Endodermal cell (in vitro differentiated cells): ENCODE data around the gene CLCF1. TPM values are rescaled to one million over a fixed set of nuclear protein-coding genes. Genes with fewer than 3 reads are reported as not detected.

ENCODE experiments used
- DNase-seq: peaks from one replicate; pipeline ENCODE4 v3.0.0-alpha.2; 2017
- H3K27ac ChIP-seq: 2 replicates; pipeline ENCODE4 v1.5.1; 2013; ENCODE audit warnings: mild to moderate bottlenecking, low read depth, low read length, moderate library complexity
- H3K27me3 ChIP-seq: 2 replicates; pipeline ENCODE4 v1.6.1; 2013; ENCODE audit warnings: mild to moderate bottlenecking, low read length, moderate library complexity; ENCODE audit not compliant: insufficient read depth, control insufficient read depth, poor library complexity, severe bottlenecking
- H3K36me3 ChIP-seq: 2 replicates; pipeline ENCODE4 v1.7.0; 2013; ENCODE audit warnings: mild to moderate bottlenecking, low read length, moderate library complexity; ENCODE audit not compliant: control insufficient read depth, insufficient read depth
- H3K4me1 ChIP-seq: one replicate; pipeline ENCODE4 v1.7.0; 2013; ENCODE audit warnings: low read length; ENCODE audit not compliant: control insufficient read depth, insufficient read depth
- H3K4me3 ChIP-seq: 2 replicates; pipeline ENCODE4 v1.5.1; 2013; ENCODE audit warnings: mild to moderate bottlenecking, low read length, moderate library complexity
- H3K9ac ChIP-seq: 2 replicates; pipeline ENCODE4 v1.6.1; 2013; ENCODE audit warnings: mild to moderate bottlenecking, low read length, moderate library complexity; ENCODE audit not compliant: poor library complexity, severe bottlenecking; ENCODE audit errors: extremely low read depth
- H3K9me3 ChIP-seq: 2 replicates; pipeline ENCODE4 v1.6.1; 2013; ENCODE audit warnings: mild to moderate bottlenecking, low read length, moderate library complexity; ENCODE audit not compliant: control insufficient read depth
- H3K27ac Mint-ChIP-seq: 2 replicates; pipeline ENCODE4 v1.8.0; 2020; ENCODE audit warnings: mixed read lengths
- H3K27me3 Mint-ChIP-seq: 2 replicates; pipeline ENCODE4 v1.8.0; 2021; ENCODE audit warnings: mild to moderate bottlenecking, mixed read lengths; ENCODE audit not compliant: insufficient read depth
- H3K36me3 Mint-ChIP-seq: 2 replicates; pipeline ENCODE4 v1.8.0; 2020; ENCODE audit warnings: low read depth, mixed read lengths
- H3K4me1 Mint-ChIP-seq: 2 replicates; pipeline ENCODE4 v1.8.0; 2020; ENCODE audit warnings: mixed read lengths
- H3K4me3 Mint-ChIP-seq: 2 replicates; pipeline ENCODE4 v1.8.0; 2020; ENCODE audit warnings: mild to moderate bottlenecking, moderate library complexity, mixed read lengths
- H3K9me3 Mint-ChIP-seq: 2 replicates; pipeline ENCODE4 v1.8.0; 2020; ENCODE audit warnings: mild to moderate bottlenecking, mixed read lengths
- CTCF ChIP-seq: fragments of 200-600 bp; sonication (generic); conservative IDR thresholded peaks from 2 replicates; pipeline ENCODE4 v1.5.0; 2021; ENCODE audit warnings: antibody characterized with exemption, mild to moderate bottlenecking
- WGBS, 2 experiments: methylation state at CpG; one replicate each; pipeline versions ENCODE4 v1.1.5 to v1.1.7; 2013; ENCODE audit warnings: missing lambda C conversion rate in 2 of 2, mixed read lengths in 1 of 2; ENCODE audit not compliant: insufficient coverage in 1 of 2, insufficient read length in 1 of 2; 5-methylcytosine and 5-hydroxymethylcytosine counted together
- total RNA-seq, 2 donors: library from RNA; stranded (reverse); fragmentation: NEBNext Ultra II Directional in 1 of 2; extraction: Animal tissue kit (Norgen Biotek cat#: 25700) in 1 of 2; gene quantifications; 2 replicates in 1 of 2; 3 replicates in 1 of 2; pipeline ENCODE4 v1.2.1, GENCODE V29; 2021

The CLCF1 gene
- total RNA-seq, 2 donors from 2014 or later = 3.6 to 4.8 TPM

- Mint-ChIP-seq H3K27ac (no peak overlapping the region), H3K27me3 (peaks cover 25% of the 10 kb centered on the region), H3K9me3 (no peaks in the 10 kb centered on the region), H3K4me3 (no peak overlapping the region), H3K4me1 (peaks cover 11% of the 10 kb centered on the region), H3K36me3 (no peaks in the 10 kb centered on the region)
- WGBS, 2 experiments = 61 to 75% methylated on average over 5 to 13 of the region's 13 CpGs
- TF ChIP-seq CTCF = no peak
- H3K9me3 ChIP-seq = no peaks in the 10 kb centered on the region
- DNase-seq = peak; percentile 94
- H3K4me3 ChIP-seq = no peak overlapping the region
- H3K9ac ChIP-seq = no peak overlapping the region
- peaks cover 4% of the 10 kb centered on the region for H3K27me3 ChIP-seq
- no peaks in the 10 kb centered on the region for H3K36me3 ChIP-seq
- no peak overlapping the region for H3K27ac ChIP-seq
- peaks cover 14% of the 10 kb centered on the region for H3K4me1 ChIP-seq
Observed at GRCh38 chr11:67409781-67410368, 36.5 kb upstream of the CLCF1 start.

GRCh38 chr11:67409261-67409666 lies 35.9 kb upstream of the CLCF1 start:
- Mint-ChIP-seq H3K27me3 (peaks cover 25% of the 10 kb centered on the region), H3K4me1 (peaks cover 11% of the 10 kb centered on the region), H3K9me3 (no peaks in the 10 kb centered on the region), H3K36me3 (no peaks in the 10 kb centered on the region), H3K4me3 (no peak overlapping the region), H3K27ac (no peak overlapping the region)
- no peak overlapping the region for H3K27ac ChIP-seq
- no peak for TF ChIP-seq CTCF
- H3K4me3 ChIP-seq = no peak overlapping the region
- H3K9ac ChIP-seq = no peak overlapping the region
- H3K36me3 ChIP-seq = no peaks in the 10 kb centered on the region
- no peaks in the 10 kb centered on the region for H3K27me3 ChIP-seq
- no peak for DNase-seq
- H3K9me3 ChIP-seq = no peaks in the 10 kb centered on the region
- H3K4me1 ChIP-seq = peaks cover 14% of the 10 kb centered on the region
- WGBS, 2 experiments = 92 to 94% methylated on average over 23 to 24 of the region's 24 CpGs

- no peaks in the 10 kb centered on the region for H3K36me3 Mint-ChIP-seq
- Histone ChIP-seq H3K4me1 (peaks cover 14% of the 10 kb centered on the region), H3K36me3 (no peaks in the 10 kb centered on the region), H3K9ac (no peak overlapping the region), H3K4me3 (no peak overlapping the region), H3K27me3 (no peaks in the 10 kb centered on the region), H3K9me3 (no peaks in the 10 kb centered on the region), H3K27ac (no peak overlapping the region)
- no peak for TF ChIP-seq CTCF
- H3K27ac Mint-ChIP-seq = no peak overlapping the region
- DNase-seq = no peak
- 91 to 97% methylated on average over 10 to 18 of the region's 18 CpGs for WGBS, 2 experiments
- H3K4me3 Mint-ChIP-seq = no peak overlapping the region
- no peaks in the 10 kb centered on the region for H3K9me3 Mint-ChIP-seq
- H3K27me3 Mint-ChIP-seq = peaks cover 24% of the 10 kb centered on the region
- H3K4me1 Mint-ChIP-seq = peaks cover 11% of the 10 kb centered on the region
Observed at GRCh38 chr11:67408437-67409200, 35.2 kb upstream of the CLCF1 start.
